ENCODE data around the gene KRTAP4-9.

- TF ChIP-seq, protein P1, sequence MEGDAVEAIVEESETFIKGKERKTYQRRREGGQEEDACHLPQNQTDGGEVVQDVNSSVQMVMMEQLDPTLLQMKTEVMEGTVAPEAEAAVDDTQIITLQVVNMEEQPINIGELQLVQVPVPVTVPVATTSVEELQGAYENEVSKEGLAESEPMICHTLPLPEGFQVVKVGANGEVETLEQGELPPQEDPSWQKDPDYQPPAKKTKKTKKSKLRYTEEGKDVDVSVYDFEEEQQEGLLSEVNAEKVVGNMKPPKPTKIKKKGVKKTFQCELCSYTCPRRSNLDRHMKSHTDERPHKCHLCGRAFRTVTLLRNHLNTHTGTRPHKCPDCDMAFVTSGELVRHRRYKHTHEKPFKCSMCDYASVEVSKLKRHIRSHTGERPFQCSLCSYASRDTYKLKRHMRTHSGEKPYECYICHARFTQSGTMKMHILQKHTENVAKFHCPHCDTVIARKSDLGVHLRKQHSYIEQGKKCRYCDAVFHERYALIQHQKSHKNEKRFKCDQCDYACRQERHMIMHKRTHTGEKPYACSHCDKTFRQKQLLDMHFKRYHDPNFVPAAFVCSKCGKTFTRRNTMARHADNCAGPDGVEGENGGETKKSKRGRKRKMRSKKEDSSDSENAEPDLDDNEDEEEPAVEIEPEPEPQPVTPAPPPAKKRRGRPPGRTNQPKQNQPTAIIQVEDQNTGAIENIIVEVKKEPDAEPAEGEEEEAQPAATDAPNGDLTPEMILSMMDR (IDR thresholded peaks at IDR 0.05): no peak
- TF ChIP-seq EP300 (IDR thresholded peaks at IDR 0.05): no peak
- TF ChIP-seq POLR2A (IDR thresholded peaks at IDR 0.05): no peak
Measured at GRCh38 chr17:41096055-41096454, 9.1 kb upstream of the KRTAP4-9 start.
